ENCODE measurements around the gene UGCG.

UGCG gene

DNA sequence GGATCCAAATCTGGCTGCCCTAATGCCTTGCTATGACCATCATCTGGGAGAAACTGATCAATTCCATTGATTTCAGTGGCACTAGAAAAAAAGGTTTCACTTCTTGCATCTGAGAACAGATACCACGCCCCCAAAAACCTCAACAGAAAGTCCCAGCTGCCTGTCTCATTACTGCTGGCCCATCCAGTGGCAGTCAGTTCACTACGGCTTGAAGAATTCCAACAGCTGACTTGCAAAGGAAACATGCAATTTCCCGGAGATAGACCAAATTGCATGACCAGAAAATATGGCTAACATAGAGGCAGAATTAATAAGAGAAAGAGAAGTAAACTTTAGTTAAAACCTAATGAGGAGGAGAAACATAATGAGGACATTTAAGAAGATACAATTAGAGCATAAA is 48.6 kb downstream of the UGCG start:
- TF ChIP-seq, protein P1, sequence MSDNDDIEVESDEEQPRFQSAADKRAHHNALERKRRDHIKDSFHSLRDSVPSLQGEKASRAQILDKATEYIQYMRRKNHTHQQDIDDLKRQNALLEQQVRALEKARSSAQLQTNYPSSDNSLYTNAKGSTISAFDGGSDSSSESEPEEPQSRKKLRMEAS (IDR thresholded peaks at IDR 0.05) = no peak
- TF ChIP-seq CEBPB (IDR thresholded peaks at IDR 0.05) = no peak
- TF ChIP-seq YY1 (IDR thresholded peaks at IDR 0.05; ENCODE audit: low read depth) = no peak
- TF ChIP-seq CREB1 (IDR thresholded peaks at IDR 0.05; ENCODE audit: low read depth) = no peak
- TF ChIP-seq FOXM1 (IDR thresholded peaks at IDR 0.05; ENCODE audit: borderline replicate concordance, low read depth) = no peak

DNA sequence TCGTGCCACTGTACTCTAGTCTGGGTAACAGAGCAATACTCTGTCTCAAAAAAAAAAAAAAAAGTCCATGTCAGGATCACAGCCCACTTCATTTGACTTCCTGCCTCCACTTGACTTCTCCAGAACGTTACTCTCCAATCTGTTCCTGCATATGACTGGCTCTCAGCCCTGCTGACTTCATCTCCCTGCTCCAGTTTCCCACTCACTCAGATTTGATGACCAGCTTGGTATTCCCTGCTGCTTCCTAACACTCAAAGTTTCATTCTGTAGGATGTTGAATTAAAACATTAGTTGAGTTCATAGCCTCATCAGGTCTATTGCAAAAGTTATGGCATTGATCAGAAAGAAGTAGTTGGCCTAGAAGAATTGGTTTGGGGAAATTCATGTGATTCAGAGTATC is 52.3 kb downstream of the UGCG start:
- TF ChIP-seq RAD21 (IDR thresholded peaks at IDR 0.05; ENCODE audit: low read depth) (no peak), TEAD4 (IDR thresholded peaks at IDR 0.05) (no peak), NFIC (IDR thresholded peaks at IDR 0.05) (no peak), YY1 (IDR thresholded peaks at IDR 0.05; ENCODE audit: low read depth) (no peak), TCF12 (IDR thresholded peaks at IDR 0.05; ENCODE audit: low read depth) (no peak), CEBPB (IDR thresholded peaks at IDR 0.05) (no peak), ZBTB7A (IDR thresholded peaks at IDR 0.05; ENCODE audit: low read depth) (no peak), TAF1 (IDR thresholded peaks at IDR 0.05; ENCODE audit: low read depth) (no peak), EGR1 (IDR thresholded peaks at IDR 0.05) (no peak), CREB1 (IDR thresholded peaks at IDR 0.05; ENCODE audit: low read depth) (no peak), EP300 (IDR thresholded peaks at IDR 0.05; ENCODE audit: borderline replicate concordance) (no peak), FOXM1 (IDR thresholded peaks at IDR 0.05; ENCODE audit: borderline replicate concordance, low read depth) (no peak)
- TF ChIP-seq, protein P2, sequence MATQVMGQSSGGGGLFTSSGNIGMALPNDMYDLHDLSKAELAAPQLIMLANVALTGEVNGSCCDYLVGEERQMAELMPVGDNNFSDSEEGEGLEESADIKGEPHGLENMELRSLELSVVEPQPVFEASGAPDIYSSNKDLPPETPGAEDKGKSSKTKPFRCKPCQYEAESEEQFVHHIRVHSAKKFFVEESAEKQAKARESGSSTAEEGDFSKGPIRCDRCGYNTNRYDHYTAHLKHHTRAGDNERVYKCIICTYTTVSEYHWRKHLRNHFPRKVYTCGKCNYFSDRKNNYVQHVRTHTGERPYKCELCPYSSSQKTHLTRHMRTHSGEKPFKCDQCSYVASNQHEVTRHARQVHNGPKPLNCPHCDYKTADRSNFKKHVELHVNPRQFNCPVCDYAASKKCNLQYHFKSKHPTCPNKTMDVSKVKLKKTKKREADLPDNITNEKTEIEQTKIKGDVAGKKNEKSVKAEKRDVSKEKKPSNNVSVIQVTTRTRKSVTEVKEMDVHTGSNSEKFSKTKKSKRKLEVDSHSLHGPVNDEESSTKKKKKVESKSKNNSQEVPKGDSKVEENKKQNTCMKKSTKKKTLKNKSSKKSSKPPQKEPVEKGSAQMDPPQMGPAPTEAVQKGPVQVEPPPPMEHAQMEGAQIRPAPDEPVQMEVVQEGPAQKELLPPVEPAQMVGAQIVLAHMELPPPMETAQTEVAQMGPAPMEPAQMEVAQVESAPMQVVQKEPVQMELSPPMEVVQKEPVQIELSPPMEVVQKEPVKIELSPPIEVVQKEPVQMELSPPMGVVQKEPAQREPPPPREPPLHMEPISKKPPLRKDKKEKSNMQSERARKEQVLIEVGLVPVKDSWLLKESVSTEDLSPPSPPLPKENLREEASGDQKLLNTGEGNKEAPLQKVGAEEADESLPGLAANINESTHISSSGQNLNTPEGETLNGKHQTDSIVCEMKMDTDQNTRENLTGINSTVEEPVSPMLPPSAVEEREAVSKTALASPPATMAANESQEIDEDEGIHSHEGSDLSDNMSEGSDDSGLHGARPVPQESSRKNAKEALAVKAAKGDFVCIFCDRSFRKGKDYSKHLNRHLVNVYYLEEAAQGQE (IDR thresholded peaks at IDR 0.05; ENCODE audit: low read depth) = no peak
- TF ChIP-seq, protein P3, sequence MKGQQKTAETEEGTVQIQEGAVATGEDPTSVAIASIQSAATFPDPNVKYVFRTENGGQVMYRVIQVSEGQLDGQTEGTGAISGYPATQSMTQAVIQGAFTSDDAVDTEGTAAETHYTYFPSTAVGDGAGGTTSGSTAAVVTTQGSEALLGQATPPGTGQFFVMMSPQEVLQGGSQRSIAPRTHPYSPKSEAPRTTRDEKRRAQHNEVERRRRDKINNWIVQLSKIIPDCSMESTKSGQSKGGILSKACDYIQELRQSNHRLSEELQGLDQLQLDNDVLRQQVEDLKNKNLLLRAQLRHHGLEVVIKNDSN (IDR thresholded peaks at IDR 0.05) = no peak
- TF ChIP-seq, protein P1 (IDR thresholded peaks at IDR 0.05) = no peak

DNA sequence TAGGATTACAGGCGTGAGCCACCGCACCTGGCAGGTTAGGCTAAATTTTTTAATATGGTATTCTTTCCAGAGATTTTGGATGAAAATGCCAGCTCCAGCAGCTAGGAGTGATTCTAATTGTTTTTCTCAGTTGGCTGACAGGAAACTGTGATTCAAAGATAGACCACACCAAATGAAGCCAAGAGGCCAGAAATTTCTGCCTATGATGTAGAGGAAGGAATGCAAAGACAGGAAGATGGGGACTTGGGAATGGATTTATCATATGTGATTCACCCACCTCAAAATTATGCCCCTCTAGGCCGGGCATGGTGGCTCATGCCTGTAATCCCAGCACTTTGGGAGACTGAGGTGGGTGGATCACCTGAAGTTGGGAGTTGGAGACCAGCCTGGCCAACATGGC is 53.3 kb downstream of the UGCG start:
- TF ChIP-seq, protein P1 (IDR thresholded peaks at IDR 0.05) = no peak
- no peak for TF ChIP-seq ZBTB7A (IDR thresholded peaks at IDR 0.05; ENCODE audit: low read depth)
- TF ChIP-seq CREB1 (IDR thresholded peaks at IDR 0.05; ENCODE audit: low read depth) = no peak
- TF ChIP-seq TAF1 (IDR thresholded peaks at IDR 0.05; ENCODE audit: low read depth) = no peak
- no peak for TF ChIP-seq YY1 (IDR thresholded peaks at IDR 0.05; ENCODE audit: low read depth)
- no peak for TF ChIP-seq TCF12 (IDR thresholded peaks at IDR 0.05; ENCODE audit: low read depth)
- no peak for TF ChIP-seq NFIC (IDR thresholded peaks at IDR 0.05)
- TF ChIP-seq, protein P2 (IDR thresholded peaks at IDR 0.05; ENCODE audit: low read depth) = no peak

DNA sequence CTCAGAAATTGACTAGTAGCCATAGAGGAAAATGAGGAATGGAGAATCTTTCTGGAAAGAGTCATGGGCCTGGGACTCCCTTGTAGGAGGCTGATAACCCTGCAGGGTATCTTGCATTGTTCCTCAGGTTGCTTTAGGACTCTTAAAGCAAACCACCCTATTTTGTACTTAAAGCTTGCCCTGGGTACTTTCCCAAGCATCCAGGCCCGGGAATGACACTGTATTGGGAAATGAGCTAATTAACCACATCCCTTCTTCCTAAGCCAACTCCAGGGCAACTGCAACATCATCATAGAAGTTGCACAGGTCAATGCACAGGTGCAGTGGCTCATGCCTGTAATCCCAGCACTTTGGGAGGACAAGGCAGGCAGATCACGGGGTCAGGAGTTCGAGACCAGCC is 55.9 kb downstream of the UGCG start:
- no peak for TF ChIP-seq TCF12 (IDR thresholded peaks at IDR 0.05; ENCODE audit: low read depth)
- no peak for TF ChIP-seq CREB1 (IDR thresholded peaks at IDR 0.05; ENCODE audit: low read depth)
- TF ChIP-seq TAF1 (IDR thresholded peaks at IDR 0.05; ENCODE audit: low read depth) = no peak
- TF ChIP-seq CEBPB (IDR thresholded peaks at IDR 0.05) = no peak
- no peak for TF ChIP-seq ZBTB7A (IDR thresholded peaks at IDR 0.05; ENCODE audit: low read depth)
- TF ChIP-seq FOXM1 (IDR thresholded peaks at IDR 0.05; ENCODE audit: borderline replicate concordance, low read depth) = no peak
- no peak for TF ChIP-seq EGR1 (IDR thresholded peaks at IDR 0.05)
- TF ChIP-seq RAD21 (IDR thresholded peaks at IDR 0.05; ENCODE audit: low read depth) = no peak
- no peak for TF ChIP-seq EP300 (IDR thresholded peaks at IDR 0.05; ENCODE audit: borderline replicate concordance)
- no peak for TF ChIP-seq TEAD4 (IDR thresholded peaks at IDR 0.05)
- no peak for TF ChIP-seq YY1 (IDR thresholded peaks at IDR 0.05; ENCODE audit: low read depth)
- TF ChIP-seq, protein P2 (IDR thresholded peaks at IDR 0.05; ENCODE audit: low read depth) = no peak
- TF ChIP-seq, protein P1 (IDR thresholded peaks at IDR 0.05) = no peak
- TF ChIP-seq, protein P3 (IDR thresholded peaks at IDR 0.05) = no peak
